ENCODE data around the gene TRUB2. TPM values are rescaled to one million over a fixed set of nuclear protein-coding genes. Genes with fewer than 3 reads are reported as not detected.

TRUB2 gene
- total and polyA plus RNA-seq, 4 donors = 9.8 to 14.3 (median 11.4) TPM

DNA sequence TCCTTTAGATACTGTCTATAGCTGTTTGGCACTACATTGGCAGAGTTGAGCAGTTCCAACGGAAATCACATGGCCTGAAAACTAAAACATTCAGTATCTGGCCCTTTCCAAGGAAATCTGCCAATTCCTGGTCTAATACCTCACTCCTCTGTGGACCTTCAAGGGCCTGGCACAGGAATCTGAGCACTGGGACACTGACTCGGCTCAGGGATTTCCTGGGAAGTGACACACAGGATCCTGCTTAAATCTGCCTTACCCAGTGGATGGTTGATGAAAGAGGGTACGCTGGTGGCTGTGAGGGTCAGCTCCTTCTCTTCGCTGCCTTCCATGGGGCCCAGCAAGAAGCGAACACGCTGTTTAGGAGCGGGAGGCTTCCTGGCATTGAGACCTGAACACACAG lies 904 bp downstream of the TRUB2 start:
- no peaks in the 10 kb centered on the region for H3K27me3 ChIP-seq (ENCODE audit: control insufficient read depth in 1 of 2, insufficient read depth in 2 of 2, low read length in 1 of 2)
- whole genome bisulfite sequencing, 2 donors = 64 to 69% methylated on average over 7 of the region's 7 CpGs
- no peaks in the 10 kb centered on the region for H3K4me1 ChIP-seq (ENCODE audit: control insufficient read depth in 1 of 2, insufficient read depth in 2 of 2, low read length in 2 of 2)
- DNase-seq = no peak
- ATAC-seq (ENCODE audit: low FRiP score) = no peak
- peaks cover 0 to 2% of the 10 kb centered on the region in 2 donors for H3K36me3 ChIP-seq (ENCODE audit: control insufficient read depth in 1 of 2, insufficient read depth in 2 of 2, low read length in 1 of 2)
- H3K9me3 ChIP-seq (ENCODE audit: control insufficient read depth, low read length) = no peaks in the 10 kb centered on the region
- H3K27ac ChIP-seq (ENCODE audit: low read depth in 1 of 2, low read length in 2 of 2) = no peak overlapping the region
- intact Hi-C loops (cut with DNase I) = no loop called here
- peak overlapping the region in 1 of 2 donors; percentile 41 for H3K4me3 ChIP-seq (ENCODE audit: low read length in 2 of 2)

DNA sequence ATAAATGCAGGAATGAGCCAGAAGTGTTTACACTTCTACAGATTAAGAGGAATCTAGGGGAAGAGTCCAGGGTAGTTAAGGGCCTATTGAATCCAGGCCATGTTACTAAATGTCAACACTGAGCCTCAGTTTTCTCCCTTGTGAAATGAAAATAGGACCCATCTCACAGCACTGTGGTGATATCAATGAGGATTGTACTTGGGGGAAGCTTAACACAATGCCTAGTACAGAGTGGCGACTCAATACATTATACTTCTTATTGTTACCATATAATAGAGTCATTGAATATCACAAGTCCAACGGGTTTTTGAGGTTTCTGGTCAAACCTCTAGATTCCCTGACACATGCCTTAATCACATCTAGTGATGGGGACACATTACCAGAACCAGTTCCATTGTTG lies 4.6 kb downstream of the TRUB2 start:
- intact Hi-C loops (cut with DNase I) = no loop called here
- 88 to 93% methylated on average over 2 of the region's 2 CpGs for WGBS, 2 donors
- H3K36me3 ChIP-seq (ENCODE audit: control insufficient read depth in 1 of 2, insufficient read depth in 2 of 2, low read length in 1 of 2) = peaks cover 0 to 5% of the 10 kb centered on the region in 2 donors

DNA sequence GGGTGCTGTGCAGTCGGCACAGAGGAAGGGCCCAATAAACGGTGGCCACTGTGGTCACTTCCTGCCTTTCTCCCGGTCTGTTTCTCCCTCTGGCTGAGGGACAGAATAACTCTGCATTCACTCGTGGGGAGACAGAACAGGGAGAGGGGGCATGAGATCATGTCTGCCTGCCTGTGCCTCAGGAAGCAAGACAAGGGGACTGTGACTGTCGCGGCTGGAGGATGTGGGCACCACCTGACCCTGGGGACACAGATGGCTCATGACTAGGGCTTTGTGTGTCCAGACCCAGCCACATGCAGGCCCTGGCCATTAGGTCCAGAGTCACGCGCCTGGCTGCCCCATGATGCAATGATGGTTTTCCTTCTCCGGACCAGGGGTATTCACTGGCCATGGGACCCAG lies 5.8 kb downstream of the TRUB2 start:
- Histone ChIP-seq H3K4me3 (ENCODE audit: low read length in 2 of 2) (no peak overlapping the region), H3K36me3 (ENCODE audit: control insufficient read depth in 1 of 2, insufficient read depth in 2 of 2, low read length in 1 of 2) (peaks cover 0 to 5% of the 10 kb centered on the region in 2 donors), H3K9me3 (ENCODE audit: control insufficient read depth, low read length) (no peaks in the 10 kb centered on the region), H3K27me3 (ENCODE audit: control insufficient read depth in 1 of 2, insufficient read depth in 2 of 2, low read length in 1 of 2) (no peaks in the 10 kb centered on the region), H3K27ac (ENCODE audit: low read depth in 1 of 2, low read length in 2 of 2) (no peak overlapping the region), H3K4me1 (ENCODE audit: control insufficient read depth in 1 of 2, insufficient read depth in 2 of 2, low read length in 2 of 2) (no peaks in the 10 kb centered on the region)
- intact Hi-C loops (cut with DNase I) = no loop called here
- 70 to 87% methylated on average over 9 of the region's 9 CpGs for WGBS, 2 donors
- peak; percentile 23 for ATAC-seq (ENCODE audit: low FRiP score)
- no peak for DNase-seq

More for the DNA sequence above, 4.6 kb downstream of the TRUB2 start:
- ATAC-seq (ENCODE audit: low FRiP score) (no peak), DNase-seq (no peak)
- no peaks in the 10 kb centered on the region for H3K9me3 ChIP-seq (ENCODE audit: control insufficient read depth, low read length)
- H3K4me1 ChIP-seq (ENCODE audit: control insufficient read depth in 1 of 2, insufficient read depth in 2 of 2, low read length in 2 of 2) = no peaks in the 10 kb centered on the region
- no peak overlapping the region for H3K4me3 ChIP-seq (ENCODE audit: low read length in 2 of 2)
- H3K27me3 ChIP-seq (ENCODE audit: control insufficient read depth in 1 of 2, insufficient read depth in 2 of 2, low read length in 1 of 2) = no peaks in the 10 kb centered on the region
- no peak overlapping the region for H3K27ac ChIP-seq (ENCODE audit: low read depth in 1 of 2, low read length in 2 of 2)

DNA sequence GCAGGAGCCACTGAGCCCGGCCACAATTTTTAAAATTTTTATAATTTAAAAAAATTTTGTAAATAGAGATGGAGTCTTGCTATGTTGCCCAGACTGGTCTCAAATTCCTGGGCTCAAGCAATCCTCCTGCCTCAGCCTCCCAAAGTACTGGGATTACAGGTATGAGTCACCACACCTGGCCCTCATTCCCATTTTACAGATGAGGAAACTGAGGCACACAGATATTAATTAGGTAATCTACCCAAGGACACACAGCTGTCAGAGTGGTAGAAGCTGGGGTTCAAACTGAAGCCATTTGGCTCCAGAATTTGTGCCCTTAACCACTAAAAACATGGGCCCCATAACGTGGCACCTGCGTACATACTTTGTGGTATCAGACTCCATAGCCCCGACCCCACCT lies 7.5 kb downstream of the TRUB2 start:
- intact Hi-C loops (cut with DNase I) = no loop called here
- WGBS, 2 donors = 90 to 95% methylated on average over 4 of the region's 4 CpGs
- Histone ChIP-seq H3K27me3 (ENCODE audit: control insufficient read depth in 1 of 2, insufficient read depth in 2 of 2, low read length in 1 of 2) (no peaks in the 10 kb centered on the region), H3K4me1 (ENCODE audit: control insufficient read depth in 1 of 2, insufficient read depth in 2 of 2, low read length in 2 of 2) (no peaks in the 10 kb centered on the region), H3K27ac (ENCODE audit: low read depth in 1 of 2, low read length in 2 of 2) (no peak overlapping the region), H3K4me3 (ENCODE audit: low read length in 2 of 2) (no peak overlapping the region), H3K9me3 (ENCODE audit: control insufficient read depth, low read length) (no peaks in the 10 kb centered on the region), H3K36me3 (ENCODE audit: control insufficient read depth in 1 of 2, insufficient read depth in 2 of 2, low read length in 1 of 2) (peaks cover 0 to 5% of the 10 kb centered on the region in 2 donors)
- no peak for ATAC-seq (ENCODE audit: low FRiP score)
- no peak for DNase-seq

DNA sequence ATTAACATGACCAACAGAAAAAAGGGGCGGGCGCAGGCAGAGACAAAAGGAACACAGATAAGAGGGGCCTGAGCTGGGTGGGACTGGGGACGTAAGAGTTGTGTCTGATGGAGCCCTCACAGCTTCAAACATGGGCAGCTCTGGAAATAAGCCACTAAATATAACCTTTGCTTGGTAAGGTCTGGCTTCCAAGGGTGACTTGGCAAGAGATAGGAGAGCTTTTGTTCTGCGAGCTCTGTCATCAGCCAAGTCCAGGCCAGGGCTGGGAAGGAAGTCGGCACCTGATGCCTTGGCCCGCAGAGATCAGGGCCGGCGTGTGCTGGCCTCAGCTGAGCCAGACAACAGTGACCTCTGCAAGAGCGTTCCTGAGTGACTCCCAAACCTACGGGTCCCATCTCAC lies 11.8 kb downstream of the TRUB2 start:
- DNase-seq (no peak), ATAC-seq (ENCODE audit: low FRiP score) (no peak)
- H3K9me3 ChIP-seq (ENCODE audit: control insufficient read depth, low read length) = no peaks in the 10 kb centered on the region
- peaks cover 0 to 2% of the 10 kb centered on the region in 2 donors for H3K36me3 ChIP-seq (ENCODE audit: control insufficient read depth in 1 of 2, insufficient read depth in 2 of 2, low read length in 1 of 2)
- H3K4me1 ChIP-seq (ENCODE audit: control insufficient read depth in 1 of 2, insufficient read depth in 2 of 2, low read length in 2 of 2) = no peaks in the 10 kb centered on the region
- H3K27ac ChIP-seq (ENCODE audit: low read depth in 1 of 2, low read length in 2 of 2) = no peak overlapping the region
- H3K4me3 ChIP-seq (ENCODE audit: low read length in 2 of 2) = no peak overlapping the region
- H3K27me3 ChIP-seq (ENCODE audit: control insufficient read depth in 1 of 2, insufficient read depth in 2 of 2, low read length in 1 of 2) = no peaks in the 10 kb centered on the region
- intact Hi-C loops (cut with DNase I) = no loop called here
- 80 to 84% methylated on average over 10 of the region's 10 CpGs for WGBS, 2 donors

DNA sequence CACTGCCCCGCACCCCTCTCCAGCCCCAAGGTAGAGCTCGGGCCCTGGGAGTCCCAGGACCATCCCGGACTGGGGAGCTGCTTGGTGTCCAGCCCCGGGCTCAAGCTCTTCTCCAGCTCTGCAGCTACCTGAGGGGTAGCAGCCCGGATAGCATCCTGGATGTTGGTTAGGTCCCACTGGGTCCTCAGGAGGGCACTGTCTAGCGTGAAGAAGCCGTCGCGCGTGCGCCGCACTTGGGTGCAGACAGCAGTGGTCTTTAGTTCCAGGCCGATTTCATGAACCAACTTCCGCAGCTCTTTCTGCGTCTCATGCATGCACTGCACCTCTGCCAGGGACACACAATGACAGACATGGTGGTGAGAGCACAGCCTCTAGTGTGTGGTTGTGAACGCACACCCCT lies 12.7 kb downstream of the TRUB2 start:
- 93 to 94% methylated on average over 16 of the region's 16 CpGs for WGBS, 2 donors
- H3K36me3 ChIP-seq (ENCODE audit: control insufficient read depth in 1 of 2, insufficient read depth in 2 of 2, low read length in 1 of 2) = peaks cover 0 to 2% of the 10 kb centered on the region in 2 donors
- intact Hi-C loops (cut with DNase I) = no loop called here
- H3K4me1 ChIP-seq (ENCODE audit: control insufficient read depth in 1 of 2, insufficient read depth in 2 of 2, low read length in 2 of 2) = no peaks in the 10 kb centered on the region
- H3K27ac ChIP-seq (ENCODE audit: low read depth in 1 of 2, low read length in 2 of 2) = no peak overlapping the region
- DNase-seq (no peak), ATAC-seq (ENCODE audit: low FRiP score) (no peak)
- no peaks in the 10 kb centered on the region for H3K9me3 ChIP-seq (ENCODE audit: control insufficient read depth, low read length)
- no peak overlapping the region for H3K4me3 ChIP-seq (ENCODE audit: low read length in 2 of 2)
- H3K27me3 ChIP-seq (ENCODE audit: control insufficient read depth in 1 of 2, insufficient read depth in 2 of 2, low read length in 1 of 2) = no peaks in the 10 kb centered on the region

DNA sequence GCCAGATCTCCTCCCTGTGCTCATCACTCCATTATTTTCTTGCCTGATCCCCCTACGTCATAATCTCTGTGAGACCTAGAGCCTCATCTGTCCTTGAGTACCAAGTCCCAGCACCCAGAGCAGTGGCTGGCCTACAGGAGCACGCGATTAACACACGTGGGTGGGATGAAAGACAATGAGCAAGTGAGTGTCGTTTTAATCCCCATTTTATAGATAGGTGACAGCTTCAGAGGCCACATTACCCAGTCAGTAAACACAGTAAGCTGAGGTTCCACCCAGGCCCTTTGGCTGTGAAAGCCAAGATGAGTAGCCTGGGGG lies 17.3 kb downstream of the TRUB2 start:
- no peaks in the 10 kb centered on the region for H3K27me3 ChIP-seq (ENCODE audit: control insufficient read depth in 1 of 2, insufficient read depth in 2 of 2, low read length in 1 of 2)
- intact Hi-C loops (cut with DNase I) = no loop called here
- DNase-seq (no peak), ATAC-seq (ENCODE audit: low FRiP score) (no peak)
- no peaks in the 10 kb centered on the region for H3K36me3 ChIP-seq (ENCODE audit: control insufficient read depth in 1 of 2, insufficient read depth in 2 of 2, low read length in 1 of 2)
- H3K4me1 ChIP-seq (ENCODE audit: control insufficient read depth in 1 of 2, insufficient read depth in 2 of 2, low read length in 2 of 2) = no peaks in the 10 kb centered on the region
- no peaks in the 10 kb centered on the region for H3K9me3 ChIP-seq (ENCODE audit: control insufficient read depth, low read length)
- H3K27ac ChIP-seq (ENCODE audit: low read depth in 1 of 2, low read length in 2 of 2) = no peak overlapping the region
- H3K4me3 ChIP-seq (ENCODE audit: low read length in 2 of 2) = no peak overlapping the region
- WGBS, 2 donors = 69 to 75% methylated on average over 5 of the region's 5 CpGs

DNA sequence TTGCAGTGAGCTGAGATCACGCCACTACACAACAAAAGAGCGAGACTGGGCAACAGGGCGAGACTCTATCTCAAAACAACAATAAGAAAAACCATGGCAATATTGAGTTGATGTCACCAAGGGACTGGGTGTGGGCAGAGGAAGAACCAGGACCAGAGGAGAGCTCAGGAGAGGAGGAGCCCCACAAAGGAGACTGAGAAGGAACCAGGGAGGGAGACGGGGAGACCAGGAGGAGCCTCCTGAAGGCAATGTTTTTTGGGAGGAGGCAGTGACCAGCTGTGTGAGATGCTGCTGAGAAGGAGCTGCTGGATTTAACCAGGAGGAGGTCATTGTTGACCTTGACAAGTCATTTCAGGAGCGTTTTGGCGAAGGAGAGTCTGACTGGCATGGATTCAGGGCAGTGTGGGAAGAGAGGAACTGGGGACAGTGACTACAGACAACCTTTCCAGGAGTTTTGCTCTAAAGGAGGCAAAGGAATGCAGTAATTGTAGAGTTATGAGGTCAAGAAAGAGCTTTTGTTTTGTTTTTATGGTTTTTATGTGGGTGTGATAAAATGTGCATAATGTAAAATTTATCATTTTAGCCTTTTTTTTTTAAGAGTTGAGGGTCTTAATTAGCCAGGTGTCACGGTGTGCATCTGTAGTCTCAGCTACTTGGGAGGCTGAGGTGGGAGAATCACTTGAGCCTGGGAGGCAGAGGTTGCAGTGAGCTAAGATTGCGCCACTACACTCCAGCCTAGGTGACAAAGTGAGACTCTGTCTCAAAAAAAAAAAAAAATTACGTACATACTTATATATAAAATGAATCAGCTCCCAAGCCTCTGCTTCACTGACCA lies 17.9 kb downstream of the TRUB2 start:
- H3K36me3 ChIP-seq (ENCODE audit: control insufficient read depth in 1 of 2, insufficient read depth in 2 of 2, low read length in 1 of 2) = no peaks in the 10 kb centered on the region
- no peaks in the 10 kb centered on the region for H3K27me3 ChIP-seq (ENCODE audit: control insufficient read depth in 1 of 2, insufficient read depth in 2 of 2, low read length in 1 of 2)
- no peak overlapping the region for H3K27ac ChIP-seq (ENCODE audit: low read depth in 1 of 2, low read length in 2 of 2)
- DNase-seq = no peak
- no peak overlapping the region for H3K4me3 ChIP-seq (ENCODE audit: low read length in 2 of 2)
- 80 to 86% methylated on average over 9 of the region's 9 CpGs for WGBS, 2 donors
- intact Hi-C loops (cut with DNase I) = no loop called here
- ATAC-seq (ENCODE audit: low FRiP score) = no peak
- H3K9me3 ChIP-seq (ENCODE audit: control insufficient read depth, low read length) = no peaks in the 10 kb centered on the region
- H3K4me1 ChIP-seq (ENCODE audit: control insufficient read depth in 1 of 2, insufficient read depth in 2 of 2, low read length in 2 of 2) = no peaks in the 10 kb centered on the region
